SH-SY5Y (cell line): ENCODE data around the gene AIMP2.

ENCODE experiments used
- GATA2 ChIP-seq: IDR thresholded peaks from 2 replicates; pipeline ENCODE4 v1.6.1; 2011; ENCODE audit warnings: mild to moderate bottlenecking, low read depth, low read length
- GATA3 ChIP-seq: IDR thresholded peaks from 2 replicates; pipeline ENCODE4 v1.6.1; 2011; ENCODE audit warnings: low read depth, mild to moderate bottlenecking, low read length, moderate library complexity

GRCh38 chr7:6023974-6024435 is 14.9 kb downstream of the AIMP2 start:
- TF ChIP-seq GATA3 (no peak), GATA2 (no peak)
